ENCODE measurements around the gene MZT2B. TPM values are rescaled to one million over a fixed set of nuclear protein-coding genes. Genes with fewer than 3 reads are reported as not detected.
"Not testable (repeated sequence)": the region's sequence is repeated elsewhere in the genome, so short reads cannot be mapped to it uniquely, and the experiment has no call there.

Gene MZT2B
- total RNA-seq, 3 donors from 2014 or later (not counting 1 experiment from before 2014, with no cell fraction given): 101 to 152 (median 133) TPM

- not testable (repeated sequence) for H3K36me3 Mint-ChIP-seq, H3K4me3 Mint-ChIP-seq
- 93% methylated on average over 26 of the region's 30 CpGs for WGBS (ENCODE audit: insufficient coverage)
Measured at GRCh38 chr2:130139331-130140280, 42.5 kb upstream of the MZT2B start.

GRCh38 chr2:130140516-130140915 is 41.5 kb upstream of the MZT2B start:
- H3K27me3 ChIP-seq (ENCODE audit: control insufficient read depth, insufficient read depth, low read length); H3K4me3 ChIP-seq (ENCODE audit: low read length); DNase-seq; H3K9me3 Mint-ChIP-seq; H3K27ac ChIP-seq (ENCODE audit: low read length); H3K27me3 Mint-ChIP-seq (ENCODE audit: low read depth in 2 of 2); intact Hi-C loops (cut with micrococcal nuclease); H3K4me3 Mint-ChIP-seq; ATAC-seq; H3K27ac Mint-ChIP-seq; H3K9me3 ChIP-seq (ENCODE audit: control insufficient read depth, insufficient read depth, low read length); H3K36me3 Mint-ChIP-seq; H3K36me3 ChIP-seq (ENCODE audit: control insufficient read depth, insufficient read depth, low read length): not testable (repeated sequence)
- H3K4me1 ChIP-seq (ENCODE audit: control insufficient read depth, insufficient read depth, low read length): peaks cover 15% of the 10 kb centered on the region
- peaks cover 7 to 17% of the 10 kb centered on the region in 2 donors for H3K4me1 Mint-ChIP-seq
- WGBS (ENCODE audit: insufficient coverage): 66% methylated on average over 4 of the region's 7 CpGs

More at GRCh38 chr2:130139331-130140280, 42.5 kb upstream of the MZT2B start:
- peaks cover 7 to 14% of the 10 kb centered on the region in 2 donors for H3K4me1 Mint-ChIP-seq
- intact Hi-C loops (cut with micrococcal nuclease); H3K27ac Mint-ChIP-seq; ATAC-seq; H3K9me3 ChIP-seq (ENCODE audit: control insufficient read depth, insufficient read depth, low read length); H3K4me3 ChIP-seq (ENCODE audit: low read length); H3K9me3 Mint-ChIP-seq; H3K27me3 Mint-ChIP-seq (ENCODE audit: low read depth in 2 of 2); H3K27ac ChIP-seq (ENCODE audit: low read length); DNase-seq; H3K27me3 ChIP-seq (ENCODE audit: control insufficient read depth, insufficient read depth, low read length); H3K36me3 ChIP-seq (ENCODE audit: control insufficient read depth, insufficient read depth, low read length): not testable (repeated sequence)
- H3K4me1 ChIP-seq (ENCODE audit: control insufficient read depth, insufficient read depth, low read length): peaks cover 11% of the 10 kb centered on the region

DNA sequence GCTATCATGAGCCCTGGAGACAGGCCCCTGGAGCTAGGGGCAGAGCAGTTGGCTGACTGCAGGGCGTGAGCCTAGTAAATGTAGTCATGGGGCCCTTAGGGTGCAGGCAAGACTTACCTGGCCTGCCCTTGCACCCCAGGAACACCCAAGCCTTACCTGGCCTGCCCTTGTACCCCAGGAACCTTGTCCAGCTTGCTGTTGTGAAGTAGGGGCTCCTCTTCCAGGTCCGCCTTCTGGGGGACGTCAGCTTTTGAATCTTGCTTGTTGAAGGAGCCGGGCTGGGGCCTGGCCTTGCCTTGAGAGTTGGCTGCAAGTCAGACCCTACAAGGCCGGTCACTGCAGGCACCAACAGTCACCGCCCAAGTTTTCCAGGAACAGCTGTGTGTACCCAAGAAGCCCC is 41.1 kb upstream of the MZT2B start:
- H3K27ac Mint-ChIP-seq; H3K27me3 Mint-ChIP-seq (ENCODE audit: low read depth in 2 of 2); H3K36me3 Mint-ChIP-seq; H3K4me3 Mint-ChIP-seq; H3K27ac ChIP-seq (ENCODE audit: low read length); H3K9me3 Mint-ChIP-seq; H3K27me3 ChIP-seq (ENCODE audit: control insufficient read depth, insufficient read depth, low read length); H3K9me3 ChIP-seq (ENCODE audit: control insufficient read depth, insufficient read depth, low read length); DNase-seq; intact Hi-C loops (cut with micrococcal nuclease); ATAC-seq; H3K4me3 ChIP-seq (ENCODE audit: low read length); H3K36me3 ChIP-seq (ENCODE audit: control insufficient read depth, insufficient read depth, low read length): not testable (repeated sequence)
- H3K4me1 ChIP-seq (ENCODE audit: control insufficient read depth, insufficient read depth, low read length): peaks cover 15% of the 10 kb centered on the region
- H3K4me1 Mint-ChIP-seq: peaks cover 7 to 17% of the 10 kb centered on the region in 2 donors
- WGBS (ENCODE audit: insufficient coverage): 100% methylated on average over 1 of the region's 6 CpGs

DNA sequence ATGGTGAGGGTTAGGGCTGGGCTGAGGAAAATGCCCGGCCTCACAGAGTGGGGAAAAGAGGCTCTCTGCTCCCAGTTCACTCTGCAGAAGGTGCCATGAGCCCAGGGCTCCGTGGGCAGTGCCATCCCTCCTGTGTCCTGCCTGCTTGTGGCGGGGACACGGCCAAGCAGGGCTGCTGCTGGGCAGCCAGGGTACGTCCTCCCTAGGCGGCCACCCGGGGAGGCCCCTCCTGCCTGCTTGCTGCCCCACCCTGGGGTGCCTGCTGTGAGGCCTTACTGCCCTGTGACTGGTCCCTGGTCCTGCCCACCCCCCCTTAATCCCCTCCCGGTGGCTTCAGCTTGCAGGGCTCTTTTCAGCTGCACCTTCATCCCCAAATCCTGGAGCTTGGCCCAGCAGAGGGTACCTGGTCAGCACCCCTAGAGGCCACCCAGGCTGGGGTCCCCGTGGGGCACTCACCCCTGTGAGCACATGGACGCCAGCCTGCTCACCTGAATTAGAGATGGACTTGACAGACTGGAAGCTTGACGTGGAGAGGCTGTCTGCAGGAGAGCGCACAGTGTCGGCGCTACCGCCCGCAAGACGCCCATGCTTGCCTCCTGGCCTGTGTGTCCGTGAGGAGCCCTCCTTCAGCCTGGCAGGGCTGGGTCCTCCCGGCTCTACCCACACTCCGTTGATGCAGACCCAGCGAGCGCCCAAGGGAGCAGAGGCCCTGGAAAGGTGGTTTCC is 40.3 kb upstream of the MZT2B start:
- H3K36me3 Mint-ChIP-seq; H3K36me3 ChIP-seq (ENCODE audit: control insufficient read depth, insufficient read depth, low read length); H3K4me3 ChIP-seq (ENCODE audit: low read length); H3K27ac ChIP-seq (ENCODE audit: low read length); H3K27me3 ChIP-seq (ENCODE audit: control insufficient read depth, insufficient read depth, low read length); H3K27ac Mint-ChIP-seq; ATAC-seq; H3K4me3 Mint-ChIP-seq; H3K9me3 Mint-ChIP-seq; intact Hi-C loops (cut with micrococcal nuclease); DNase-seq; H3K9me3 ChIP-seq (ENCODE audit: control insufficient read depth, insufficient read depth, low read length): not testable (repeated sequence)
- WGBS (ENCODE audit: insufficient coverage): 86% methylated on average over 10 of the region's 22 CpGs
- peaks cover 15% of the 10 kb centered on the region for H3K4me1 ChIP-seq (ENCODE audit: control insufficient read depth, insufficient read depth, low read length)
- Mint-ChIP-seq H3K27me3 (ENCODE audit: low read depth in 2 of 2) (peaks cover 7 to 11% of the 10 kb centered on the region in 2 donors), H3K4me1 (peaks cover 7 to 17% of the 10 kb centered on the region in 2 donors)

DNA sequence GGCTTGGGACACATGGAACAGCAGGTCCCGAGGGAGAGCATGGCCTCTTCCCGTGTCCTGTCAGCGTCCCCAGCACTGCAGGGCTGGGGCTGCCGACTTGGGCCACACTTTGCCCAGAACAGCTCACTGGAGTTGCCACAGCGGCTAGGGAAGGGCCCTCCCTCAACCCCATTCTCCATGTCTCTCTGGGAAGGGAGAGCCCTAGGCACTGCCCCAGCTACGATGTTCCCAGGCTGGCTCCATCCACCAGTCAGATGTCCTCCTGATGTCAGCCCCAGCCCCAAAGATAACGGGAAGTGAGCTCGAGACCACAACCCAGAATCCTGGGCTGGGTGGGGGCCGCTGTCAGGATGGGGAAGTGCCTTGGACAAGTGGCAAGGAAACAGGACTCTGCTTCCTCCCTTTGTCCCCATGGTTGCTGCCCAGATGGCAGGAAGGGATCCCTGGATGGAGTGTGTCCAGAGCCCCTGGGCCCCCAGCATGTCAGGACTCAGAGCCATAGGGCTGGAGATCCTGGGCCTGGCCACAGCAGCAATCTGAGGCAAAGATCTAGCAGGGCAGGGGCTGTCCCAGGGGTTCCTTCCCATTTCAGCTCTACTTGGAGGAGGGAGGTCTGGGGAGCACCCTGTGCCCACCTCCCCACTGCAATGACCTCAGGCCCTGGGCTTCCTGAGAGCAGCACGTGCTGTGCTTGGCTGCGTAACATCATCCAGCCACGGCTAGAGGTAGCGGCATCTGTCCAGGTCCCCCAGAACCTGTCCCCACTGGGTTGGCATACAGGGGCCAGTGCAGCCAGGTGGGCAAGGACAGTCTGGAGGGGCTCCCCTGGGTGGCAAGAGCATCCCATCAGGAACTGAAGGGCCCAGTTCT is 39.4 kb upstream of the MZT2B start:
- peaks cover 15% of the 10 kb centered on the region for H3K4me1 ChIP-seq (ENCODE audit: control insufficient read depth, insufficient read depth, low read length)
- Mint-ChIP-seq H3K27ac (peak overlapping the region in 1 of 2 donors; percentile 60), H3K4me3 (peak overlapping the region; percentile 60), H3K4me1 (peaks cover 7 to 17% of the 10 kb centered on the region in 2 donors), H3K27me3 (ENCODE audit: low read depth in 2 of 2) (peaks cover 7 to 11% of the 10 kb centered on the region in 2 donors)
- H3K27me3 ChIP-seq (ENCODE audit: control insufficient read depth, insufficient read depth, low read length); H3K36me3 ChIP-seq (ENCODE audit: control insufficient read depth, insufficient read depth, low read length); H3K9me3 Mint-ChIP-seq; H3K27ac ChIP-seq (ENCODE audit: low read length); H3K9me3 ChIP-seq (ENCODE audit: control insufficient read depth, insufficient read depth, low read length); H3K4me3 ChIP-seq (ENCODE audit: low read length); ATAC-seq; DNase-seq; intact Hi-C loops (cut with micrococcal nuclease); H3K36me3 Mint-ChIP-seq: not testable (repeated sequence)
- WGBS (ENCODE audit: insufficient coverage): 81% methylated on average over 13 of the region's 13 CpGs

GRCh38 chr2:130143266-130144039 is 38.6 kb upstream of the MZT2B start:
- H3K36me3 ChIP-seq (ENCODE audit: control insufficient read depth, insufficient read depth, low read length); H3K9me3 Mint-ChIP-seq; H3K36me3 Mint-ChIP-seq; H3K9me3 ChIP-seq (ENCODE audit: control insufficient read depth, insufficient read depth, low read length); DNase-seq; H3K27ac ChIP-seq (ENCODE audit: low read length); intact Hi-C loops (cut with micrococcal nuclease); H3K4me3 ChIP-seq (ENCODE audit: low read length); H3K27me3 ChIP-seq (ENCODE audit: control insufficient read depth, insufficient read depth, low read length): not testable (repeated sequence)
- ATAC-seq: peak in 2 of 3 donors; percentile 13 to 32
- Mint-ChIP-seq H3K27ac (peak overlapping the region in 1 of 2 donors; percentile 60), H3K27me3 (ENCODE audit: low read depth in 2 of 2) (peaks cover 7 to 11% of the 10 kb centered on the region in 2 donors), H3K4me3 (peak overlapping the region; percentile 60), H3K4me1 (peaks cover 7 to 17% of the 10 kb centered on the region in 2 donors)
- 44% methylated on average over 16 of the region's 28 CpGs for WGBS (ENCODE audit: insufficient coverage)
- peaks cover 15% of the 10 kb centered on the region for H3K4me1 ChIP-seq (ENCODE audit: control insufficient read depth, insufficient read depth, low read length)

Data from natural killer cell (primary cell).